HEK293 (cell line): ENCODE results near the gene SLC22A13.

Experiments
- CTCF ChIA-PET: fragments of 350-600 bp; formaldehyde crosslinking; extraction: SDS; loops from one replicate; lab custom pipeline; 2021; ENCODE audit warnings: antibody characterized with exemption; lab: Yijun Ruan, JAX
- POLR2A ChIA-PET: fragments of 300-600 bp; formaldehyde crosslinking; extraction: SDS; loops from one replicate; lab custom pipeline; 2020; ENCODE audit warnings: antibody characterized with exemption, inconsistent platforms; lab: Yijun Ruan, JAX
- H3K27ac ChIP-seq: fragments of 200-500 bp; sonication (Bioruptor generic); 2 replicates; pipeline ENCODE4 v1.5.1; 2014; ENCODE audit warnings: low read depth, low read length, control low read depth, inconsistent platforms; ENCODE audit errors: extremely low read depth
- H3K36me3 ChIP-seq, 2 experiments: fragments of 200-500 bp in 1 of 2; sonication (Bioruptor generic) in 1 of 2; 1 replicate in 1 of 2; 2 replicates in 1 of 2; pipeline ENCODE4 v1.5.1; 2014 to 2017; ENCODE audit warnings: inconsistent platforms in 2 of 2, low read length in 2 of 2; ENCODE audit not compliant: control insufficient read depth in 2 of 2, insufficient read depth in 1 of 2
- H3K4me1 ChIP-seq: fragments of 200-500 bp; sonication (Bioruptor generic); 2 replicates; pipeline ENCODE4 v1.5.1; 2014; ENCODE audit warnings: mild to moderate bottlenecking, low read length, inconsistent platforms; ENCODE audit not compliant: control insufficient read depth, insufficient read depth
- H3K4me3 ChIP-seq: 2 replicates; pipeline ENCODE4 v1.5.1; 2011; ENCODE audit warnings: low read depth, mild to moderate bottlenecking, control low read depth, low read length, moderate library complexity
- H3K9me3 ChIP-seq: fragments of 200-500 bp; sonication (Bioruptor generic); 2 replicates; pipeline ENCODE4 v1.5.1; 2014; ENCODE audit warnings: low read depth, low read length, inconsistent platforms; ENCODE audit not compliant: control insufficient read depth, insufficient read depth
- ATF2 ChIP-seq: fragments of 450-650 bp; formaldehyde crosslinking; IDR thresholded peaks from 2 replicates; pipeline ENCODE4 v1.5.1; 2016; ENCODE audit warnings: missing biosample characterization, missing genetic modification characterization, low read depth
- GLI4 ChIP-seq: fragments of 450-650 bp; formaldehyde crosslinking; IDR thresholded peaks from 2 replicates; pipeline ENCODE4 v1.5.1; 2016; ENCODE audit warnings: missing biosample characterization, missing genetic modification characterization
- GLIS1 ChIP-seq: fragments of 450-650 bp; formaldehyde crosslinking; IDR thresholded peaks from 2 replicates; pipeline ENCODE4 v1.5.1; 2016; ENCODE audit warnings: missing biosample characterization, missing genetic modification characterization
- HOXA7 ChIP-seq: sonication (generic); formaldehyde crosslinking; IDR thresholded peaks from 2 replicates; pipeline ENCODE4 v1.8.1; 2022; ENCODE audit warnings: missing genetic modification reagents, borderline replicate concordance
- IKZF3 ChIP-seq: fragments of 450-650 bp; IDR thresholded peaks from 2 replicates; pipeline ENCODE4 v1.5.0; 2018; ENCODE audit warnings: missing biosample characterization, mild to moderate bottlenecking, missing genetic modification characterization, moderate library complexity
- KLF1 ChIP-seq: fragments of 450-650 bp; formaldehyde crosslinking; IDR thresholded peaks from 2 replicates; pipeline ENCODE4 v1.5.1; 2016; ENCODE audit warnings: missing biosample characterization, missing genetic modification characterization
- KLF7 ChIP-seq: fragments of 450-650 bp; formaldehyde crosslinking; IDR thresholded peaks from 2 replicates; pipeline ENCODE4 v1.5.1; 2016; ENCODE audit warnings: missing biosample characterization, missing genetic modification characterization, borderline replicate concordance
- PRDM10 ChIP-seq: fragments of 450-650 bp; formaldehyde crosslinking; IDR thresholded peaks from 2 replicates; pipeline ENCODE4 v1.5.1; 2016; ENCODE audit warnings: missing biosample characterization, missing genetic modification characterization
- RBAK ChIP-seq: fragments of 450-650 bp; formaldehyde crosslinking; IDR thresholded peaks from 2 replicates; pipeline ENCODE4 v1.5.1; 2016; ENCODE audit warnings: missing biosample characterization, missing genetic modification characterization
- SALL2 ChIP-seq: fragments of 450-650 bp; formaldehyde crosslinking; IDR thresholded peaks from 2 replicates; pipeline ENCODE4 v1.5.0; 2017; ENCODE audit warnings: missing biosample characterization, mild to moderate bottlenecking, missing genetic modification characterization, borderline replicate concordance
- SP2 ChIP-seq: fragments of 450-650 bp; formaldehyde crosslinking; IDR thresholded peaks from 2 replicates; pipeline ENCODE4 v1.5.1; 2016; ENCODE audit warnings: missing biosample characterization, missing genetic modification characterization
- ZBTB20 ChIP-seq: fragments of 450-650 bp; formaldehyde crosslinking; IDR thresholded peaks from 2 replicates; pipeline ENCODE4 v1.5.1; 2016; ENCODE audit warnings: missing biosample characterization, missing genetic modification characterization
- ZBTB7A ChIP-seq: fragments of 450-650 bp; formaldehyde crosslinking; IDR thresholded peaks from 2 replicates; pipeline ENCODE4 v1.5.1; 2016; ENCODE audit warnings: low read depth, missing biosample characterization, missing genetic modification characterization
- ZFHX2 ChIP-seq: fragments of 450-650 bp; formaldehyde crosslinking; conservative IDR thresholded peaks from 2 replicates; pipeline ENCODE4 v1.5.1; 2016; ENCODE audit warnings: missing biosample characterization, missing genetic modification characterization
- ZNF223 ChIP-seq: fragments of 450-650 bp; formaldehyde crosslinking; IDR thresholded peaks from 2 replicates; pipeline ENCODE4 v1.5.1; 2016; ENCODE audit warnings: missing biosample characterization, missing genetic modification characterization
- ZNF26 ChIP-seq: fragments of 450-650 bp; formaldehyde crosslinking; IDR thresholded peaks from 2 replicates; pipeline ENCODE4 v1.5.1; 2016; ENCODE audit warnings: missing biosample characterization, missing genetic modification characterization
- ZNF266 ChIP-seq: fragments of 450-650 bp; formaldehyde crosslinking; IDR thresholded peaks from 2 replicates; pipeline ENCODE4 v1.5.1; 2016; ENCODE audit warnings: missing biosample characterization, missing genetic modification characterization, low read depth
- ZNF416 ChIP-seq: fragments of 450-650 bp; formaldehyde crosslinking; IDR thresholded peaks from 2 replicates; pipeline ENCODE4 v1.5.1; 2016; ENCODE audit warnings: missing biosample characterization, missing genetic modification characterization
- ZNF549 ChIP-seq: fragments of 450-650 bp; IDR thresholded peaks from 2 replicates; pipeline ENCODE4 v1.5.1; 2018; ENCODE audit warnings: missing biosample characterization, missing genetic modification characterization, mild to moderate bottlenecking, inconsistent platforms, moderate library complexity
- ZNF561 ChIP-seq: fragments of 450-650 bp; IDR thresholded peaks from 2 replicates; pipeline ENCODE4 v1.5.1; 2018; ENCODE audit warnings: missing biosample characterization, missing genetic modification characterization, borderline replicate concordance
- ZNF596 ChIP-seq: fragments of 450-650 bp; IDR thresholded peaks from 2 replicates; pipeline ENCODE4 v1.5.0; 2018; ENCODE audit warnings: missing biosample characterization, mild to moderate bottlenecking, missing genetic modification characterization, moderate library complexity
- ZNF701 ChIP-seq: fragments of 450-650 bp; formaldehyde crosslinking; IDR thresholded peaks from 2 replicates; pipeline ENCODE4 v1.5.1; 2016; ENCODE audit warnings: missing biosample characterization, missing genetic modification characterization
- ZNF791 ChIP-seq: fragments of 450-650 bp; formaldehyde crosslinking; IDR thresholded peaks from 2 replicates; pipeline ENCODE4 v1.5.1; 2016; ENCODE audit warnings: missing biosample characterization, missing genetic modification characterization
- ZNF792 ChIP-seq: fragments of 450-650 bp; formaldehyde crosslinking; IDR thresholded peaks from 2 replicates; pipeline ENCODE4 v1.5.1; 2016; ENCODE audit warnings: missing biosample characterization, missing genetic modification characterization
- ZSCAN16 ChIP-seq: fragments of 450-650 bp; formaldehyde crosslinking; IDR thresholded peaks from 2 replicates; pipeline ENCODE4 v1.5.1; 2016; ENCODE audit warnings: missing biosample characterization, missing genetic modification characterization
- ZSCAN23 ChIP-seq: fragments of 450-650 bp; formaldehyde crosslinking; IDR thresholded peaks from 2 replicates; pipeline ENCODE4 v1.5.1; 2016; ENCODE audit warnings: missing biosample characterization, missing genetic modification characterization
- ZXDB ChIP-seq: fragments of 450-650 bp; formaldehyde crosslinking; IDR thresholded peaks from 2 replicates; pipeline ENCODE4 v1.5.1; 2016; ENCODE audit warnings: missing biosample characterization, missing genetic modification characterization
- TF ChIP-seq, protein P1 (sequence below): fragments of 450-650 bp; formaldehyde crosslinking; optimal IDR thresholded peaks from 2 replicates; pipeline ENCODE3; 2016; ENCODE audit warnings: missing biosample characterization, mild to moderate bottlenecking, missing genetic modification characterization
- TF ChIP-seq, protein P2 (sequence below): fragments of 450-650 bp; formaldehyde crosslinking; IDR thresholded peaks from 2 replicates; pipeline ENCODE4 v1.5.1; 2016; ENCODE audit warnings: missing biosample characterization, missing genetic modification characterization

The SLC22A13 gene

GRCh38 chr3:38251197-38251596, 14.4 kb upstream of the SLC22A13 start:
- Histone ChIP-seq H3K9me3 (no peaks in the 10 kb centered on the region), H3K27ac (no peak overlapping the region), H3K4me3 (no peak overlapping the region), H3K36me3 (peaks cover 0 to 86% of the 10 kb centered on the region in 2 experiments; a peak in 2 of 3 replicates)
- ChIA-PET CTCF (no interaction called here), POLR2A (no interaction called here)
- no peak for TF ChIP-seq ZNF549
- no peak for TF ChIP-seq ZNF416 (tag by site-specific recombination)
- no peak for TF ChIP-seq KLF7 (tag by site-specific recombination)
- TF ChIP-seq ZSCAN23, result no peak
- no peak for TF ChIP-seq ZFHX2 (tag by site-specific recombination)
- no peak for TF ChIP-seq ZSCAN16 (tag by site-specific recombination)
- TF ChIP-seq GLIS1 (tag by site-specific recombination), result no peak
- TF ChIP-seq SALL2 (tag by site-specific recombination), result no peak
- no peak for TF ChIP-seq ZXDB
- TF ChIP-seq, protein P1, sequence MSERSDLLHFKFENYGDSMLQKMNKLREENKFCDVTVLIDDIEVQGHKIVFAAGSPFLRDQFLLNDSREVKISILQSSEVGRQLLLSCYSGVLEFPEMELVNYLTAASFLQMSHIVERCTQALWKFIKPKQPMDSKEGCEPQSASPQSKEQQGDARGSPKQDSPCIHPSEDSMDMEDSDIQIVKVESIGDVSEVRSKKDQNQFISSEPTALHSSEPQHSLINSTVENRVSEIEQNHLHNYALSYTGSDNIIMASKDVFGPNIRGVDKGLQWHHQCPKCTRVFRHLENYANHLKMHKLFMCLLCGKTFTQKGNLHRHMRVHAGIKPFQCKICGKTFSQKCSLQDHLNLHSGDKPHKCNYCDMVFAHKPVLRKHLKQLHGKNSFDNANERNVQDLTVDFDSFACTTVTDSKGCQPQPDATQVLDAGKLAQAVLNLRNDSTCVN (tag by site-specific recombination), result no peak
- no peak for TF ChIP-seq GLI4 (tag by site-specific recombination)
- no peak for TF ChIP-seq ZNF561 (tag by site-specific recombination)
- no peak for TF ChIP-seq KLF1 (tag by site-specific recombination)
- no peak for TF ChIP-seq HOXA7
- no peak for TF ChIP-seq ZNF791 (tag by site-specific recombination)
- TF ChIP-seq ATF2 (tag by site-specific recombination), result no peak
- no peak for TF ChIP-seq ZNF26 (tag by site-specific recombination)
- TF ChIP-seq, protein P2, sequence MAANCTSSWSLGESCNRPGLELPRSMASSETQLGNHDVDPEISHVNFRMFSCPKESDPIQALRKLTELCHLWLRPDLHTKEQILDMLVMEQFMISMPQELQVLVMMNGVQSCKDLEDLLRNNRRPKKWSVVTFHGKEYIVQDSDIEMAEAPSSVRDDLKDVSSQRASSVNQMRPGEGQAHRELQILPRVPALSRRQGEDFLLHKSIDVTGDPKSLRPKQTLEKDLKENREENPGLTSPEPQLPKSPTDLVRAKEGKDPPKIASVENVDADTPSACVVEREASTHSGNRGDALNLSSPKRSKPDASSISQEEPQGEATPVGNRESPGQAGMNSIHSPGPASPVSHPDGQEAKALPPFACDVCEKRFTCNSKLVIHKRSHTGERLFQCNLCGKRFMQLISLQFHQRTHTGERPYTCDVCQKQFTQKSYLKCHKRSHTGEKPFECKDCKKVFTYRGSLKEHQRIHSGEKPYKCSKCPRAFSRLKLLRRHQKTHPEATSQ, result no peak
- TF ChIP-seq, all 188 proteins: peak for 0
- H3K4me1 ChIP-seq, result no peaks in the 10 kb centered on the region

DNA sequence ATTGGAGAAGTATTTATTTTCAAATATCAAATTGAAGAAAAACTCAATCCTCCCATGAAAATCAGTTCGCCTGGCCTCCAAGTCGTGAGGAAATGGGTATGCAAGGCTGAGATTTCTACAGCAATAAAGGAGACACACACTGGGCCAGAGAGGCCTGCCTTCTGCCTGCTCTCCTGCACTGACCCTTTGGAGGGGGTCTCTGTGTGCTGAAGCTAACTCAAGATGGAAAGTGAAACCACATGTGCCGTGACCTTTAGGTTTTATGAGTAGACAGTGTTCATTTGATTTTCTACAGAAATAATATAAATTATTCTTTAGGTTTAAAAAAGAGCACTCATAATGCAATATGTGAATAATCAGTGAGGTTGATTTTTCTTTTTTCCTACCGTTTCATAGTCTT, 11.9 kb upstream of the SLC22A13 start:
- TF ChIP-seq IKZF3 (tag by site-specific recombination) (no peak), ZNF701 (tag by site-specific recombination) (no peak), RBAK (tag by site-specific recombination) (no peak), ZNF223 (tag by site-specific recombination) (no peak), PRDM10 (tag by site-specific recombination) (no peak), ZNF596 (tag by site-specific recombination) (no peak), ZBTB7A (no peak), ZBTB20 (tag by site-specific recombination) (no peak), SP2 (no peak), ZNF792 (tag by site-specific recombination) (no peak), ZNF266 (tag by site-specific recombination) (no peak)
- no peaks in the 10 kb centered on the region for H3K9me3 ChIP-seq
- H3K27ac ChIP-seq, result no peak overlapping the region
- POLR2A ChIA-PET, result no interaction called here
- CTCF ChIA-PET, result no interaction called here
- H3K36me3 ChIP-seq, result peaks cover 0 to 70% of the 10 kb centered on the region in 2 experiments; a peak in 2 of 3 replicates
- H3K4me1 ChIP-seq, result no peaks in the 10 kb centered on the region
- no peak overlapping the region for H3K4me3 ChIP-seq
